PFSK-1 (cell line): ENCODE results near the gene PXK.

ENCODE experiments used
- FOXP2 ChIP-seq: optimal IDR thresholded peaks from 2 replicates; pipeline ENCODE3; 2011; ENCODE audit warnings: borderline replicate concordance, control low read depth, inconsistent platforms; ENCODE audit not compliant: insufficient read depth; ENCODE audit errors: extremely low read length, extremely low read depth
- POLR2AphosphoS5 ChIP-seq: IDR thresholded peaks from 2 replicates; pipeline ENCODE4 v1.6.1; 2012; ENCODE audit warnings: low read depth, mild to moderate bottlenecking, control low read depth, low read length, moderate library complexity

GRCh38 chr3:58383476-58383875 is 50.8 kb downstream of the PXK start:
- TF ChIP-seq FOXP2 (no peak), POLR2AphosphoS5 (no peak)
